ENCODE results near the gene RNH1.

- TF ChIP-seq POLR2A (IDR thresholded peaks at IDR 0.05; ENCODE audit: extremely low read depth, insufficient read length) (no peak), CTCF (IDR thresholded peaks at IDR 0.05; ENCODE audit: low read depth, low read length) (no peak)
Measured at GRCh38 chr11:452916-453527, 54.0 kb downstream of the RNH1 start.
